HPDE6-E6E7 (cell line): Measurements from ENCODE around the gene TBX5.
"Not testable (repeated sequence)": the region's sequence is repeated elsewhere in the genome, so short reads cannot be mapped to it uniquely, and the experiment has no call there.

Source experiments
- DNase-seq: peaks from one replicate; pipeline ENCODE4 v3.0.0; 2011; ENCODE audit warnings: missing footprints; ENCODE audit errors: extremely low spot score

Gene TBX5

GRCh38 chr12:114371733-114372132, 34.2 kb downstream of the TBX5 start:
- no peak for DNase-seq

- DNase-seq = no peak
Measured at GRCh38 chr12:114371250-114371649, 34.7 kb downstream of the TBX5 start.

DNA sequence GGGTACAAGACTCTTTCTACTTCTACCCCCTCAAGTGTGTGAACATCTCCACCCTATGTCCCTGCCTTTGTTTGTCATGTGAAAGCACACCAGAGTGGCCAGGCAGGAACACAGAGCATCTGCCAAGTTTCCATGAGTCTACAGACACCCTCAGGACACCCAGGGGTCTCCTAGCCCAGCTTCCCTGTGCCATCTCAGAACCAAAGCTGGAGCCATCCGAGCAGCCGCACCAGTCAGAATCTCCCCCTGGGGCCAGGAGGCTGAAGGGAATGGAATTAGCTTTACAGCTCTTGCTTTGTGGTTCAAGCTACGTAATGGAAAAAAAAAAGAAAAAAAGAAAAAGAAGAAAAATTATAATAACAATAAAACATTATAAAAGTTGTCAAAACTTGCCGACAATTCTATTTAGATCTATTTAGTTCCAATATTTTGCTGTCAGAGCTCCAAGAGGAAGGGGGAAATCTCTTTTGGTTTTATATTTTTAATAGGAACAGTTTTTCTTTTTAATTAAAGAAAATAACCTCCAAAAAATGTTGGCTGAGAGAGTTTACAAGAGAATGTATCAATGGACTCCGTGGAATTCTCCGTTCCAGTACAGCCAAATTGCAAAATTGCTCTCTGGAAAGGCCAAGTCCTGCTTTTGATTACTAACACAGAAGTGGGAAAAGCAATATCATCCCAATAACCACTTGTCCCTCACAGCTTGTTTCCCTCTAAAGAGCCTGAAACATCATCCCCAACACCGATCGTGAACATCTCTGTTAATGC, 37.1 kb downstream of the TBX5 start:
- DNase-seq = no peak

GRCh38 chr12:114361992-114362391, 44.0 kb downstream of the TBX5 start:
- no peak for DNase-seq

DNA sequence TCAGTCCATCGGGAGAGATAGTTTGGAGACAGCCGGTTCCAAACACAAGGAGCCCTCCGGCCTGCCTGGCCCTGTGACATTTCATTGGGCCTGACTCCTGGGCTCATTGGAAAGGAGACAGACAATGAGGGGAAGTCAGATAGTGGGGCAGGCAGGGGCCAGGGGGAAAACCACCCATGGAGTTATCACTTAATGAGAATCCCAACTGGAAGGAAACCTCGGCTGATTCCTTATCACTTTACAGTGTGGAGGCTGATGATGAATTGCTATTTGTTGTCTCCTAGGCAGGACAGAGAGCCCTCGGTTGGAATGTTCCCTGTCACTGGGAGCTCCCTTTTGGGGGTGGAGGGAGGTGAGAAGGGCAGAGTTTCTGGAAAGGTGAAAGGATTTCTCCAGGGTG, 44.4 kb downstream of the TBX5 start:
- DNase-seq = no peak

DNA sequence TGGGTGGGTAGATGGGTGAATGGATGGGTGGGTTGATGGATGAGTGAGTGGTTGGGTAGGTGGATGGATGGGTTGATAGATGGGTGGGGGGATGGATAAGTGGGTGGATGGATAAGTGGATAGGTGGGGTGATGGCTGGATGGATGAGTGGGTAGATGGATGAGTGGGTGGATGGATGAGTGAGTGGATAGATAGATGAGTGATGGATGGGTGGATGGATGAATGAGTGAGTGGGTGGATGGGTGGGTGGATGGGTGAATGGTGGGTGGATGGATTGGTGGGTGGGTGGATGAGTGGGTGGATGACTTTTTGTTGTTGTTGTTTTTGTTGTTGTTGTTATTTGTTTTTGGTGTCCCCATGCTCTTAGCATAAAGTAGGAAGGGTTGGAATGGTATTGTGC, 45.5 kb downstream of the TBX5 start:
- DNase-seq = no peak

- no peak for DNase-seq
Measured at GRCh38 chr12:114355389-114356088, 50.4 kb downstream of the TBX5 start.

GRCh38 chr12:114349239-114349638, 56.7 kb downstream of the TBX5 start:
- DNase-seq = not testable (repeated sequence)

DNA sequence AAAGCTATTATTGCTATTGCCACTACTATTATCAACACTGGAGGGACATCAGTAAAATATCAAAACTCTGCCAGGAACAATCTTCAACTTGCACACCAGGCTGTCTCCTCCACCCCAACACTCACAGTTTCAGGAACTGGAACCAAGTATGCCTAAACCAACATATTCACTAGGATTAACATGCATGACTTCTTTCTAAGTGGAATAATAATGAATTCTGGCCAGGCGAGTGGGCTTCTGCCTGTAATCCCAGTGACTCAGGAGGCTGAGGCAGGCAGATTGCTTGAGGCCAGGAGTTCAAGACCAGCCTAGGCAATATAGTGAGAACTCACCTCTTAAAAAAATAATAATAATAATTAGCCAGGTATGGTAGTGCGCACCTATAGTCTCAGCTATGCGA, 58.1 kb downstream of the TBX5 start:
- DNase-seq = no peak

DNA sequence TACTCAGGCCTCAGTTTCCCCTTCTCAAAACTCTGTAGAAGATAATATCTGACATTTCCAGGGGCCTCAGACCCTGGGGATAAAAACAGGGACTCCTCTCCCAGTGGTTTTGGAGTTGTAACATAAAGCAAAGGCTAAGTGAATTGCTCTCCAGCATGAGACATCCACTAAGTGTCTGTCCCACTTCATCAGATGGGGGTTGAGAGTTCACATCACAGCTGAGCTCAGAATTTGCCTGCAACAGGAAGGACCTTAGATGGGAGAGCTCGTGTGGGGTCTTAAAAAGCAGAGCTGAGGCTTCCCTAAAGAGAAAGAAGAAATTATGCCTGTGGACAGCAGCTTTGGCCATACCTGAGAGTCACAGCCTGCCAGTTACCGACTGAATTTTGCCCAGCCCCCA, 61.1 kb downstream of the TBX5 start:
- no peak for DNase-seq

DNA sequence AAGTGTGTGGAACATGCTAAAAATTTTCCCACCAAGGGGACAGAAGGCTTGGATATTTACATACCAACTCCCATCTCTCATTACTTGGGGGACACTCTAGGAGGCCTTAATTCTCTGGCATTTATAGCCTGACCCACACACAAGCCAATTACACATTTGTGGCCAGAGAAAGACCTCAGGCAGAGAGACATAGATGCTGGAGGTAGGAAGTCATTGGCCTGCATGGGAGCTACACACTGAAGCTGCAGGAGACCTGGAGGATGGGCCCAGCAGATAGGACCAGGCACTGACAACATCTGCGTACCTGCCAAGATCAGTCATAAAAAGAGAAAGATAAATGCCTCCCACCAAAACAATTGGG, 61.7 kb downstream of the TBX5 start:
- no peak for DNase-seq

GRCh38 chr12:114343585-114344302, 62.2 kb downstream of the TBX5 start:
- DNase-seq = no peak

DNA sequence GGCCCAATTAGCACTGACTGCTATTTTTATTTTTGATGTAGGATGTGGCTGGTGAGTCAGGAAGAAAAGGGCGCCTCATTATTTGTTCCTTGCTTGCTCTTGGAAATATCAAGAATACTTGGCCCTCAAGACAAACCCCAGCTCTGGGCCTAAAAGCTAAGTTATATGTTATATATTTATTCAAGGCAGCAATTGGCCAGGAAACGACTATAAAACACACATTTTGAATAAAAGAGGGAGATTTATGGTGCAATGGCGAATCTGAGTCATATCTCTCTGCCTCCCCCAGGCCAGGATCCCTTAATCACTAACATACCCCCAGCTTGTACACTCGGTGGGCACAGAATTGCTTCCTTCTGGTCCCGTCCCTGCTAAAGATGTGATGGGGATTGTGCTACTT, 63.3 kb downstream of the TBX5 start:
- DNase-seq = no peak

DNA sequence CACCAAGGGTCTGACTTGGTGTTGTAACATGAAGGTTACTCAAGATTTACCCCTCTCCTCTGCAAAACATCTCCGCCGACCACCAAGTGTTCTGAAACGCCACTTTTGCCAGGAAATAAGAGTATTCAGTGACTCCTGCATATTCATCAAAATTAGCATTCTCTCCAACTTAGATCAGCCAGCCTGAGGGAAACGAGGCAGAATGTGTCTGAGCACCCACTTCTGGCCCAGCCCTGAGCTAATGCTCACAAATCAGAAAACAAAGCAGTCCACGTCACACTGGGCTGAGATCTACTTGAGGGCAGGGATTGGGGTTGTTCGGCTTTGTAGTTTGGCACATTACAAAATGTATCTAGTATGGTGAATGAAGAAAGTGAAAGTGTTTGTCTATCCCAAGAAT, 64.3 kb downstream of the TBX5 start:
- DNase-seq = no peak

GRCh38 chr12:114340231-114340630, 65.7 kb downstream of the TBX5 start:
- no peak for DNase-seq

- no peak for DNase-seq
Measured at GRCh38 chr12:114339626-114340025, 66.3 kb downstream of the TBX5 start.

GRCh38 chr12:114335607-114336006, 70.3 kb downstream of the TBX5 start:
- DNase-seq = no peak

DNA sequence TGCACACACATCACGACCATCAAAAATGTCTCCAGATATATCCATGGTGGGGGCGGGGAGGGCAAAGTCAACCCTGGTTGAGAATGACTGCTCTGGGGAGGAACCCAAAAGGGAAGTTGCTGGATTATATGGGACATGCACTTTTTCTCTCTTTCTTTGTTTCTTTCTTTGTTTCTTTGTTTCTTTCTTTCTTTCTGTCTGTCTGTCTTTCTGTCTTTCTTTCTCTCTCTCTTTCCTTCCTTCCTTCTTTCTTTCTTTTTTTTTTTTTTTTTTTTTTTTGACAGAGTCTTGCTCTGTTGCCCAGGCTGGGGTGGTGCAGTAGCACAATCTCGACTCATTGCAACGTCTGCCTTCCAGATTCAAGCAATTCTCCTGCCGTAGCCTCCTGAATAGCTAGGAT, 71.5 kb downstream of the TBX5 start:
- DNase-seq = no peak

GRCh38 chr12:114328292-114328691, 77.7 kb downstream of the TBX5 start:
- no peak for DNase-seq

DNA sequence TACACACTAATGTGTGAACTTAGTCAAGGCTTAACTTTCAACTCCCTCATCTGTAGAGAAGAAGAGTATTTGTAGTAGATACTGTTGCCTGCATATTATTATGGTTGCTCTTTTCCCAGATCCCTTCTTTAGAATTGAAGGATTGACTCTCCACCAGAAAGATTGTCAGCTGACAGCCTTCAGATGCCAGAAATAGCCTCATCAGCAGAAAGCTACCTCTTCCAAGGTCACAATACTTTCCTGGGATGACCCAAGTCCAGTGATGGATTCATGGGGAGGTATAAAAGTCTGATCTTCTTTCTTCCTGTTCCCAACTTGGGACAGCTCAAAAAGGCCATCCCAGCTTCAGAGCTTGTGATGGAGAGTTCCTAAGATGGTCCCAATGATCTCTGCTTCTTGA, 78.2 kb downstream of the TBX5 start:
- no peak for DNase-seq

DNA sequence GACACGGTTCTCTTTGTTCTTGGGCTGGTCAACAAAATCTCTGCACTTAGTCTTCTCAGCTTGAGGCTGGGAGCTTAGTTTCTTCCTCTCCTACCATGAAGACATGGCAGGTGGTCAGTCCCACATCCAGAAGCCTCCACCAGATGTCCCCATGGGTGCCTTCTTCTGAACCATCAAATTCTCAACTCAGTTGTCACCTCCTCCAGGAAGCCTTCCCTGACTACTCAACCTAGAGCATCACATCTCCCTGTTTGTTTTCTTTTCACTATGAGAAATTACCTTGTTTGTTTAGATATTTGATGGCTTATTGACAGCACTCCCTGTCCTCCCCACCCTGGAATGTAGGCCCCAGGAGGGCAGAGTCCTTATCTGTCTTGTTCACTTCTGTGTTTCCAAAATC, 84.4 kb downstream of the TBX5 start:
- no peak for DNase-seq

DNA sequence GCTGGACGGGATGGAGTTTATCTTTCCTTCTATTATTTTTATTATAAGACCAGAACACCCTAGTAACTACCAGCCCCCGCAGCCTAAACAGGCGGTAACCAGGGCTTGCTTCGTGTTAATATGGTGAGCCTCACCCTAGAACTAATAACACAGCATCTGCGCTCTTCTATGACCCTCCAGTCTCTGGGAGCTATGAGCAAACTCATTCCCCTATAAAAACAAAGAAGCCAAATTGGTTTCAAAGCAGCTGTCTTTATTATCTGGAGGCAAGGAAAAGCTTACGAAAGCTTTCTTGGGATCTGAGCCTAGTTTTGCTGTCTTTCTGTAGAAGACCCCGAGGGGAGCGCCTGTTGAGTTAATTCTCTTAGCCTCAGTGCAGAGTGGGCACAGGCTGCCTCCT, 85.0 kb downstream of the TBX5 start:
- DNase-seq = no peak

DNA sequence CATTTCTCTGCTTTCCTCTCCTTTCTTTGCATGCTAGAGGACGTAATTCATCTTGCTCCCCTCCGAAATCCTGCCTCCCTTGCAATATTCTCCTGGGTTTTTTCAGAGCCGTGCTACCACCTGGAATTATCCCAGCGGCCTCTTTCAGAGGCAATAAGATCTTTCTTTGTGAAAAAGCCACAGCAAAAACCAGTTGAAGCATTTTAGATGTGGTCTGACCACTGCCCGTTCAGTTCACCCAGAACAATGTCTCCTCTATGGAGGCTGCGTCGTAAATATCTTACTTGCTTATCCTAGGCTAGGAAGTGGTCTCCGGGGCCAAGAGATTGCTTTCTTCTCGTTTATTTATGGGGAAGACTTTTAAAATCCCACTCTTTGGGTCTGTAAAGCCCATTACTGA, 85.8 kb downstream of the TBX5 start:
- DNase-seq = no peak
